SK-N-SH treated with all-trans-retinoic acid at 6 μM for 48 hours (cell line): ENCODE data around the gene BRD7.

Source experiments
- ATAC-seq: fragments of 200-7000 bp; cut with Tn5 transposase; 3 replicates; pipeline ENCODE4 v1.9.1; 2020; ENCODE audit warnings: mild to moderate bottlenecking, moderate library complexity
- ARNTL ChIP-seq: fragments of 450-650 bp; formaldehyde crosslinking; IDR thresholded peaks from 2 replicates; pipeline ENCODE4 v1.5.0; 2020; ENCODE audit warnings: low read depth, mild to moderate bottlenecking, moderate library complexity, borderline replicate concordance
- BACH2 ChIP-seq: fragments of 250-450 bp; sonication (Bioruptor Pico); IDR thresholded peaks from 2 replicates; pipeline ENCODE4 v1.9.0; 2021; ENCODE audit warnings: mild to moderate bottlenecking, borderline replicate concordance
- CSDC2 ChIP-seq: fragments of 250-450 bp; sonication (Bioruptor Pico); IDR thresholded peaks from 2 replicates; pipeline ENCODE4 v1.5.0; 2020; ENCODE audit warnings: mild to moderate bottlenecking, moderate library complexity
- ESRRG ChIP-seq: fragments of 250-450 bp; sonication (Bioruptor Pico); IDR thresholded peaks from 2 replicates; pipeline ENCODE4 v1.6.1; 2021; ENCODE audit warnings: mild to moderate bottlenecking
- GLIS3 ChIP-seq: fragments of 250-450 bp; sonication (Bioruptor Pico); IDR thresholded peaks from 2 replicates; pipeline ENCODE4 v1.5.0; 2020; ENCODE audit warnings: mild to moderate bottlenecking, moderate library complexity
- ISL1 ChIP-seq: fragments of 250-450 bp; sonication (Bioruptor Pico); IDR thresholded peaks from 2 replicates; pipeline ENCODE4 v2.1.2; 2022; ENCODE audit warnings: mild to moderate bottlenecking, moderate library complexity
- PPARA ChIP-seq: fragments of 250-450 bp; sonication (Bioruptor Pico); IDR thresholded peaks from 2 replicates; pipeline ENCODE4 v1.5.0; 2020; ENCODE audit warnings: mild to moderate bottlenecking, borderline replicate concordance
- RARB ChIP-seq: fragments of 250-450 bp; sonication (Bioruptor Pico); IDR thresholded peaks from 2 replicates; pipeline ENCODE4 v1.8.0; 2021; ENCODE audit warnings: mild to moderate bottlenecking, moderate library complexity
- TCF4 ChIP-seq: fragments of 250-450 bp; sonication (Bioruptor Pico); IDR thresholded peaks from 2 replicates; pipeline ENCODE4 v1.8.0; 2021; ENCODE audit warnings: mild to moderate bottlenecking, moderate library complexity, borderline replicate concordance
- TOX ChIP-seq: fragments of 250-450 bp; sonication (Bioruptor Pico); IDR thresholded peaks from 2 replicates; pipeline ENCODE4 v1.8.0; 2021; ENCODE audit warnings: mild to moderate bottlenecking, moderate library complexity, borderline replicate concordance
- ZFP3 ChIP-seq: fragments of 250-450 bp; sonication (Bioruptor Pico); IDR thresholded peaks from 2 replicates; pipeline ENCODE4 v1.5.0; 2020; ENCODE audit warnings: mild to moderate bottlenecking, moderate library complexity
- ZNF565 ChIP-seq: fragments of 450-650 bp; formaldehyde crosslinking; conservative IDR thresholded peaks from 2 replicates; pipeline ENCODE4 v1.5.0; 2020; ENCODE audit warnings: low read depth, mild to moderate bottlenecking, moderate library complexity
- ZNF70 ChIP-seq: fragments of 450-650 bp; formaldehyde crosslinking; IDR thresholded peaks from 2 replicates; pipeline ENCODE4 v1.5.0; 2020; ENCODE audit warnings: mild to moderate bottlenecking, moderate library complexity
- ZNF8 ChIP-seq: fragments of 450-650 bp; formaldehyde crosslinking; IDR thresholded peaks from 2 replicates; pipeline ENCODE4 v1.5.0; 2020; ENCODE audit warnings: mild to moderate bottlenecking, moderate library complexity
- TF ChIP-seq, protein P1 (sequence below): fragments of 250-450 bp; sonication (Bioruptor Pico); IDR thresholded peaks from 2 replicates; pipeline ENCODE4 v1.5.1; 2020; ENCODE audit warnings: low read depth, mild to moderate bottlenecking, moderate library complexity
- TF ChIP-seq, protein P2 (sequence below): fragments of 250-450 bp; sonication (Bioruptor Pico); IDR thresholded peaks from 2 replicates; pipeline ENCODE4 v1.8.0; 2021; ENCODE audit warnings: low read depth, mild to moderate bottlenecking, moderate library complexity, borderline replicate concordance
- TF ChIP-seq, protein P3 (sequence below): fragments of 250-450 bp; sonication (Bioruptor Pico); IDR thresholded peaks from 2 replicates; pipeline ENCODE4 v1.5.1; 2021; ENCODE audit warnings: mild to moderate bottlenecking, moderate library complexity
- TF ChIP-seq, protein P4 (sequence below): fragments of 250-450 bp; sonication (Bioruptor Pico); IDR thresholded peaks from 2 replicates; pipeline ENCODE4 v1.5.0; 2020; ENCODE audit warnings: mild to moderate bottlenecking, moderate library complexity
- TF ChIP-seq, protein P5 (sequence below): fragments of 250-450 bp; sonication (Bioruptor Pico); IDR thresholded peaks from 2 replicates; pipeline ENCODE4 v1.8.0; 2020; ENCODE audit warnings: mild to moderate bottlenecking, moderate library complexity, borderline replicate concordance

Gene BRD7

DNA sequence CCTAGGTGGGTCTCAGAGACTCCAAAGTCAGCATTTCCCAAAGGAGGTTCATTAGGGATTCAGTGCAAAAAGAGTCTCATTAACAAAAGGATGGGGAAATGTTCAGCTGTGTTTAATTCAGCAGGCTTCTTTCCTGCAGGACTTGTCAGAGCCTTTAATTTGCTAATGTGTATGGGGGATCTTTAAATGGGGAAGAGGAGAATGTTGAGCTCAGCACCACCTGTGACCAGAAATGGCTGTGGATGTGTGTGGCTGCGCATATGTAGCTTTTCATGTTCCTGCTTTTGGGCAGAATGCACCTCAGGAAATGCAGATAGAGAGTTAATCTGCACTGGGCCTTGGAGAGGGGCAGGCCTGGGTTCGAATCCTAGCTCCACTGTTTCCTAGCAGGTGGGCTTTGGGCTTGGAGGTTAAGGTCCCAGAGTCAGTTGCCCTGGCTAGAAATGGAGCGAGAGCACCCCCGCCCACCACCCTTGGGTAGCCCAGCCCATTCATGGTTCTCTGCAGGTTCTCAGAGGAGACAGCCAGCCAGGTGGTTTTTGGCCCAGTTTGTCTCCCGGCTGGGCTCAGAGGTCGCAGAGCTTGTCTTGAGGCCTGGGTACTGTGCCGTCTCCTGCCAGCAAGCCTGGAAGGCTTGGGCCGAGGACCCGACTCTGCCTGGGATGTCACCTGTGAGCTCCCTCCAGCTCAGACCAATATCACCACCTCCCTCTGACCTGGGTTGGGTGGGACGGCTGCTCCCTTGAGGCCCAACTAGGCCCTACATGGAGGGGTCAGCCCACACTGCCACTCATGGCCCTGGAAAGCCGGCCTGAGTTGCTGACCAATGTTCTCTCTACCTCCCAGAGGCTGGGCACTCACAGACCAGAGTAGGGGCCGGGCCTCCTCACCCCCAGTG lies 93.1 kb downstream of the BRD7 start:
- TF ChIP-seq ZFP3 (CRISPR knock-in tag) (no peak), BACH2 (no peak), TOX (CRISPR knock-in tag) (no peak)
- TF ChIP-seq, all 23 proteins: peak for 0
- ATAC-seq = no peak

DNA sequence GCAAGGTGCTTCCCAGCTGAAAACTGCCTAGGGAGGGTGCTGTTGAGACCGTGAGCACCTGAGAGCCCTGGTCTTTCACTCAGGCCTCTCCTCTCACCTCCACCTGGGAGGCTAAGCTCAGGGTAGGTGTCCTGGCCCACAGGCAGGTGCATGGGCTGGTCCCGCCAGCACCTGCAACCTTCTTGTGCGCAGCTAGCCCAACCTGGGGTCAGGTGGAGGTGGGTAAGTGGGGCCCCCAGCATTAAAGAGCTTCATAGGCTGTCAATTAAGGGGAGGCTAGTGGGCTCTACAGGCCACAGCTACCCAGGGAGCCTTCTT lies 93.7 kb downstream of the BRD7 start:
- no peak for TF ChIP-seq ZNF565
- TF ChIP-seq PPARA (CRISPR knock-in tag) = no peak
- TF ChIP-seq GLIS3 (CRISPR knock-in tag) = no peak
- TF ChIP-seq RARB = no peak
- TF ChIP-seq ZNF8 = no peak
- no peak for TF ChIP-seq BACH2
- TF ChIP-seq, protein P1, sequence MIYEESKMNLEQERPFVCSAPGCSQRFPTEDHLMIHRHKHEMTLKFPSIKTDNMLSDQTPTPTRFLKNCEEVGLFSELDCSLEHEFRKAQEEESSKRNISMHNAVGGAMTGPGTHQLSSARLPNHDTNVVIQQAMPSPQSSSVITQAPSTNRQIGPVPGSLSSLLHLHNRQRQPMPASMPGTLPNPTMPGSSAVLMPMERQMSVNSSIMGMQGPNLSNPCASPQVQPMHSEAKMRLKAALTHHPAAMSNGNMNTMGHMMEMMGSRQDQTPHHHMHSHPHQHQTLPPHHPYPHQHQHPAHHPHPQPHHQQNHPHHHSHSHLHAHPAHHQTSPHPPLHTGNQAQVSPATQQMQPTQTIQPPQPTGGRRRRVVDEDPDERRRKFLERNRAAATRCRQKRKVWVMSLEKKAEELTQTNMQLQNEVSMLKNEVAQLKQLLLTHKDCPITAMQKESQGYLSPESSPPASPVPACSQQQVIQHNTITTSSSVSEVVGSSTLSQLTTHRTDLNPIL = no peak
- TF ChIP-seq ISL1 (CRISPR knock-in tag) = no peak
- TF ChIP-seq, all 23 proteins: peak for 0
- no peak for ATAC-seq

DNA sequence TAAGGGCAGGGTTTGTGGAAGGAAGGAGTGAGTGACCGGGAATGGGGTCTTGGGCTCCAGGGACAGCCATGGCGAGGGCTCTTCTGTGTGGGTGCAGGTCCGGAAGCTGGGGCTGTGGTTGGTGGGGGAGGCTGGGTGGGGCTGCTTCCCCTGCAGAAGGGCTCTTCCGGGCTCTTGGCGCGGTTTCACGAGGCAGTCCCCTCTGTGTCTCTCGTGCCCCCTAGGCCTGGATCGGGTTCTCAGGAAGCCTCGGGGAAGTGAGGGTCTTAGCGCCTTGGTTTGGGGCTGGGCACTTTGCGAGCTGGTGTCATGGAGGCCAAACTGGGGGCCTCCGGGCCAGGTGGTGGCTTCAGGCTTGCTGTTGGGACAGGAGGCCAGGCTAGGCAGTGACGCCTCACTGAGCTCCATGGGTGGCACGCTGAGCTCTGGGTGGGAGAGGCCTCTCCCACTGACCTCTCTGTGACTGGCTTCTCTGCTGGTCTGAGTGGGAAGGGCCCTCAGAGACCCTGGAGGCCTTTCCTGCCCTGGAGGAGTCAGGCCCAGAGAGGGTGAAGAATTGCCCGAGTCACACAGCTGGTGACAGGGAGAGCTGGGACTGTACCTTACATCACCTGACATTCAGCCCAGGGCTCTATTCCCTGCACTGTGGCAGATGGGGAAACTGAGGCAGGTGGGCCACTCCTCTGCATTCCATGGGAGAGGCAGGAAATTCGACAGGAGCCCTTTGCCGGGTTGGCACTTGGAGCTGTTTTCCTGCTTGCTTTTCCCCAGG lies 94.3 kb downstream of the BRD7 start:
- TF ChIP-seq, protein P1 = no peak
- TF ChIP-seq BACH2 (no peak), ZFP3 (CRISPR knock-in tag) (no peak), RARB (no peak), CSDC2 (no peak), TCF4 (CRISPR knock-in tag) (no peak), ZNF565 (no peak), PPARA (CRISPR knock-in tag) (no peak), ZNF70 (CRISPR knock-in tag) (no peak)
- TF ChIP-seq, protein P2, sequence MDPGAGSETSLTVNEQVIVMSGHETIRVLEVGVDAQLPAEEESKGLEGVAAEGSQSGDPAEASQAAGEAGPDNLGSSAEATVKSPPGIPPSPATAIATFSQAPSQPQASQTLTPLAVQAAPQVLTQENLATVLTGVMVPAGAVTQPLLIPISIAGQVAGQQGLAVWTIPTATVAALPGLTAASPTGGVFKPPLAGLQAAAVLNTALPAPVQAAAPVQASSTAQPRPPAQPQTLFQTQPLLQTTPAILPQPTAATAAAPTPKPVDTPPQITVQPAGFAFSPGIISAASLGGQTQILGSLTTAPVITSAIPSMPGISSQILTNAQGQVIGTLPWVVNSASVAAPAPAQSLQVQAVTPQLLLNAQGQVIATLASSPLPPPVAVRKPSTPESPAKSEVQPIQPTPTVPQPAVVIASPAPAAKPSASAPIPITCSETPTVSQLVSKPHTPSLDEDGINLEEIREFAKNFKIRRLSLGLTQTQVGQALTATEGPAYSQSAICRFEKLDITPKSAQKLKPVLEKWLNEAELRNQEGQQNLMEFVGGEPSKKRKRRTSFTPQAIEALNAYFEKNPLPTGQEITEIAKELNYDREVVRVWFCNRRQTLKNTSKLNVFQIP = no peak
- TF ChIP-seq, protein P3, sequence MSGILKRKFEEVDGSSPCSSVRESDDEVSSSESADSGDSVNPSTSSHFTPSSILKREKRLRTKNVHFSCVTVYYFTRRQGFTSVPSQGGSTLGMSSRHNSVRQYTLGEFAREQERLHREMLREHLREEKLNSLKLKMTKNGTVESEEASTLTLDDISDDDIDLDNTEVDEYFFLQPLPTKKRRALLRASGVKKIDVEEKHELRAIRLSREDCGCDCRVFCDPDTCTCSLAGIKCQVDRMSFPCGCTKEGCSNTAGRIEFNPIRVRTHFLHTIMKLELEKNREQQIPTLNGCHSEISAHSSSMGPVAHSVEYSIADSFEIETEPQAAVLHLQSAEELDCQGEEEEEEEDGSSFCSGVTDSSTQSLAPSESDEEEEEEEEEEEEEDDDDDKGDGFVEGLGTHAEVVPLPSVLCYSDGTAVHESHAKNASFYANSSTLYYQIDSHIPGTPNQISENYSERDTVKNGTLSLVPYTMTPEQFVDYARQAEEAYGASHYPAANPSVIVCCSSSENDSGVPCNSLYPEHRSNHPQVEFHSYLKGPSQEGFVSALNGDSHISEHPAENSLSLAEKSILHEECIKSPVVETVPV (CRISPR knock-in tag) = no peak
- no peak for ATAC-seq

DNA sequence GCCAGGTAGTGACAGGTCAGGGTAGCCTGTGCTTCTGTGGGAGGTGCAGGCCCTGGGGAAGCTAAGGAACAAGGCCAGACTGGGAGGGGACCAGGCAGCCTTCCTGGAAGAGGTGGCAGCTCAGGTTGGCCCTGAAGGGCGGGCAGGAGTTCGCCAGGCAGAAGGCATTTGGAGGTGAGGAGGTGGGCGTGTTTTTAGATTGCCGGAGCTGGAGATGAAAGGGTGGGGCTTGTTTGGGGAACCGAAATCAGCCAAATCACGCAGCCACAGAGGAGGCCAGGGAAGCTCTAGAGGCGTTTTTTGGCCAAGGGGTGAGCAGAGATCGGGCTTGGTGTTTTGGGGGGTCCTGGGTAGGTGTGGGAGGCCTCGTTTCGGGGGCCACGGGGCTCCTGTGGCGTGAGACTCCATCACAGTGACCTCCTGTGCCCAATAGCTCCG lies 94.9 kb downstream of the BRD7 start:
- TF ChIP-seq ZFP3 (CRISPR knock-in tag) (peak; percentile 85; the same call in 1 of the 2 replicates), ISL1 (CRISPR knock-in tag) (no peak)
- no peak for ATAC-seq

DNA sequence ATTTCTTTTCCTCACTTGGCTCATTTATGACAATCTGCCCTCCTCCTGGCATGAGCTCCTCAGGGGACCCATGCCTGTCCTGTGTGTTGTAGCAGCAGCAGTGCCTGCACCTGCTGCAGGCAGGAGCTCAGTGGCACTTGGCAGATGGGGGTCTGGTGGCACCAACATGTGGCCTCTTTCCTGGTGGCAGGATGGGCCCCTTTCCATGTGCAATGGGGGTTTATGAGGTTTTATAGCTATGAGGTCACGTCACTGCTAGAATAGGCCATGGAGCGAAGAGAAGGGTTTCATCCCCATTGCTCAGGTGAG lies 95.5 kb downstream of the BRD7 start:
- ATAC-seq = no peak
- TF ChIP-seq, protein P4, sequence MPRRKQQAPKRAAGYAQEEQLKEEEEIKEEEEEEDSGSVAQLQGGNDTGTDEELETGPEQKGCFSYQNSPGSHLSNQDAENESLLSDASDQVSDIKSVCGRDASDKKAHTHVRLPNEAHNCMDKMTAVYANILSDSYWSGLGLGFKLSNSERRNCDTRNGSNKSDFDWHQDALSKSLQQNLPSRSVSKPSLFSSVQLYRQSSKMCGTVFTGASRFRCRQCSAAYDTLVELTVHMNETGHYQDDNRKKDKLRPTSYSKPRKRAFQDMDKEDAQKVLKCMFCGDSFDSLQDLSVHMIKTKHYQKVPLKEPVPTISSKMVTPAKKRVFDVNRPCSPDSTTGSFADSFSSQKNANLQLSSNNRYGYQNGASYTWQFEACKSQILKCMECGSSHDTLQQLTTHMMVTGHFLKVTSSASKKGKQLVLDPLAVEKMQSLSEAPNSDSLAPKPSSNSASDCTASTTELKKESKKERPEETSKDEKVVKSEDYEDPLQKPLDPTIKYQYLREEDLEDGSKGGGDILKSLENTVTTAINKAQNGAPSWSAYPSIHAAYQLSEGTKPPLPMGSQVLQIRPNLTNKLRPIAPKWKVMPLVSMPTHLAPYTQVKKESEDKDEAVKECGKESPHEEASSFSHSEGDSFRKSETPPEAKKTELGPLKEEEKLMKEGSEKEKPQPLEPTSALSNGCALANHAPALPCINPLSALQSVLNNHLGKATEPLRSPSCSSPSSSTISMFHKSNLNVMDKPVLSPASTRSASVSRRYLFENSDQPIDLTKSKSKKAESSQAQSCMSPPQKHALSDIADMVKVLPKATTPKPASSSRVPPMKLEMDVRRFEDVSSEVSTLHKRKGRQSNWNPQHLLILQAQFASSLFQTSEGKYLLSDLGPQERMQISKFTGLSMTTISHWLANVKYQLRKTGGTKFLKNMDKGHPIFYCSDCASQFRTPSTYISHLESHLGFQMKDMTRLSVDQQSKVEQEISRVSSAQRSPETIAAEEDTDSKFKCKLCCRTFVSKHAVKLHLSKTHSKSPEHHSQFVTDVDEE = no peak
- TF ChIP-seq ZNF8 (no peak), CSDC2 (no peak), GLIS3 (CRISPR knock-in tag) (no peak), ESRRG (CRISPR knock-in tag) (no peak), ISL1 (CRISPR knock-in tag) (no peak), ARNTL (CRISPR knock-in tag) (no peak)
- TF ChIP-seq, protein P3 (CRISPR knock-in tag) = no peak
- TF ChIP-seq, protein P1 = no peak
- TF ChIP-seq, protein P5, sequence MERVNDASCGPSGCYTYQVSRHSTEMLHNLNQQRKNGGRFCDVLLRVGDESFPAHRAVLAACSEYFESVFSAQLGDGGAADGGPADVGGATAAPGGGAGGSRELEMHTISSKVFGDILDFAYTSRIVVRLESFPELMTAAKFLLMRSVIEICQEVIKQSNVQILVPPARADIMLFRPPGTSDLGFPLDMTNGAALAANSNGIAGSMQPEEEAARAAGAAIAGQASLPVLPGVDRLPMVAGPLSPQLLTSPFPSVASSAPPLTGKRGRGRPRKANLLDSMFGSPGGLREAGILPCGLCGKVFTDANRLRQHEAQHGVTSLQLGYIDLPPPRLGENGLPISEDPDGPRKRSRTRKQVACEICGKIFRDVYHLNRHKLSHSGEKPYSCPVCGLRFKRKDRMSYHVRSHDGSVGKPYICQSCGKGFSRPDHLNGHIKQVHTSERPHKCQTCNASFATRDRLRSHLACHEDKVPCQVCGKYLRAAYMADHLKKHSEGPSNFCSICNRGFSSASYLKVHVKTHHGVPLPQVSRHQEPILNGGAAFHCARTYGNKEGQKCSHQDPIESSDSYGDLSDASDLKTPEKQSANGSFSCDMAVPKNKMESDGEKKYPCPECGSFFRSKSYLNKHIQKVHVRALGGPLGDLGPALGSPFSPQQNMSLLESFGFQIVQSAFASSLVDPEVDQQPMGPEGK = no peak
